IPS-NIHi7 (cell line): ENCODE measurements around the gene TMEM45B.
A peak's percentile ranks its signal among the peaks of the same experiment; 100 is the strongest.
"Not testable (repeated sequence)": the region's sequence is repeated elsewhere in the genome, so short reads cannot be mapped to it uniquely, and the experiment has no call there.

ENCODE experiments used
- DNase-seq: peaks from one replicate; pipeline ENCODE4 v3.0.0; 2012; ENCODE audit warnings: mixed read lengths; ENCODE audit errors: extremely low spot score

The TMEM45B gene

GRCh38 chr11:129852125-129852740, 36.6 kb downstream of the TMEM45B start:
- DNase-seq: no peak

DNA sequence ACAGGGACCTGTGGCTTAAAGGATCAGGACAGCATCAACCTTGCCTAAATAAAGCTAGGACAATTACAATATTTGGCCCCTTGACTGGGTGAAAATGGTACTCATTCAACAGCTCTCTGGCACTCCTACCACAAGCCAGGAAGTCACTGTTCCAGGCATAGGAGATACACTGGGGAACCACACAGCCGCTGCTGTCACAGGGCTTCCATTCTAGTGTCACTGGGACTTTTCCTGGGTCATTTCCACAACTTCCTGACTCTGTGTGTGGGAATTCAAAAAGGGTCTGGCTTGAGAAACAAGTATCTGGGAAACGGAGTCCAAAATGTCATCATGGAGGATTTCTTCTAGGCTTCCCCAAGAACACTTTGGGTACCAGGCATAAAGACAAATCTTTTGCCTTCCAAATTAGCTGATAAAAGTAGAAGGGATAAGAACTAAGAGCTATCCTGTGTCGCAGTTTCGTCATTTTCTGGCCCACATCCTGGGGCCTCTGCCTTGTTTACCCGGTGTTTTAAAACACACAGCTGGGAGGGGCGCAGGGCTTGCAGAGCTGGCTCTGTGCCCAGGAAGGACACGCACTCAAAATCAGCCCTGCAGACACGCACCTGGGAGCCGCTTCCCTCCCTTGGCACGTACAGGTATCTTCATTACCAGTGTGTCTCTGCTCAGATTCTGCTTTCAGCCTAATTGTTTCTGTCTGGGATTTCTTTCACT, 38.0 kb downstream of the TMEM45B start:
- no peak for DNase-seq

DNA sequence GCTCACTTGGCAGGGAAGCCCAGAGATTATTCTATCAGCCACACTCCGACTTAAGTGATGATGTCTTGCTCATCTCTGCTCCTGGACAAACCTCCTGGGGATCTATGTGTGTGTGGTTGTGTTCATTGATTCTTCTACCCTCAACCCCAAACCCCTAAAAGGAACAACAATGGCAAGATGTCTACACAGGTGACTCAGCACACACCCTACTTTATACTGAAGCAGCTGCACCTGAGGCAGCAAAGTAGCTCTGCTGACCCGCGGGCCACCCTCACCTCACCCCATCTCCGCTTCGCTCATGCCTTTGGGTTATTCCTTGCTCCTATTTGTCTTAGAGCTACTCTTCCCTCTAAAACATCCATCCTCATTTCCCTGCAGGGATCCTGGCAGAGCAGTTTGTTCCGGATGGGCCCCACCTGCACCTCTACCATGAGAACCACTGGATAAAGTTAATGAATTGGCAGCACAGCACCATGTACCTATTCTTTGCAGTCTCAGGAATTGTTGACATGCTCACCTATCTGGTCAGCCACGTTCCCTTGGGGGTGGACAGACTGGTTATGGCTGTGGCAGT, 38.7 kb downstream of the TMEM45B start:
- no peak for DNase-seq

DNA sequence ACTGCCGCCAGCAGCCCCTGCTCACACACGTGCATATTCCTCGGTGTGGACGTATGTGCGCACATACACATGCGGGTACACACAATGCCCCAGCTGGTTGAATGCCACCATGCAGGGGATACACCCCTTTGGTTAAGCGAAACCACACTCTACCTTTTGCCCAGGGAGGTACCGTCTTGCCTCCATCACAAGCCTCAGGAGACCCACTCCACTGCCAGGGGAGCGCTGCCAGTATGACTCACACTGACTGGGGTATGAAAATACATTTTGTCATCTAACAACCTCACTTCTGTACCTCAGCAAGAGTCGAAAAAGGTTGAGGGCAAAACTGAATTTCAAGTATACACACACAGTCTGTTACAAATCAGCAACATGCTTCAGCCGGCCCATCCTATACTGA, 39.4 kb downstream of the TMEM45B start:
- no peak for DNase-seq

GRCh38 chr11:129856036-129856435, 40.4 kb downstream of the TMEM45B start:
- no peak for DNase-seq

DNA sequence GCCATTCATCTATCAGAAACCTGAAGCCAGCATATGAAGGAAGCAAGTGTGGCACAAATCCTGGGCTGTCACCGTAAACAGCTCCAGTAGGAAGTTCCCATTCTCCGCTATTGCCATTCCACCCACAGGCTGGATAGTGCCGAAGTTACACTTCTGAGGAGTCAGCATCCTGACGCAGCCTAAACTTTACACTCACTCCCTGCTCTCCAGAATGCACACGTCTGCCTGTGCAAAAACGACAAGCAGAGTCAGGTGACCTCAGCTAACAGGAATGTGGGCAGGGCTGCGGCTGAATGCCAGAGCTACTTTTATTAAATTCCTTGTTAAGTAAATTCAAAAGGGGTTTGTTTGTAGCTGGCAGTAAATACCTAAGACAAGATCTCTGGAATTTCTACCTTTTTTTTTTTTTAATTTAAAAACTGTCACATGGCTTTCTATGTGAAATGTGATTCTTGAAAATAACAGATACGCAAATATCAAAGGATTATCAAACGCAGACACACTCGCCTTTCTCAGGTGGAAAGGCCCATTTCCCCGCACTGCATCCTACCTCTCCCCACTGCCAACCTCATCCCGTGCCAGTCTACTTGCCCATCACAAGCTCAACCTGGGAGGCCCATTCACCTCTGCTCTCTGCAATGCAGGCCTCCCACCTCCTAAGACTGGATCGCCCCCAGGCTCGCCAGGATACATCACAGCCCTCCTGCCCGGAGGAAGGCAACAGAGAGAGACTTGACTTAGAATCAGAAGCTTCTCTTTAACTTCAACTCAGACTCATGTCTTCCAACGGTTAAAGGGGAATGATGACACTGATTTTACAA, 46.3 kb downstream of the TMEM45B start:
- peak; percentile 67 for DNase-seq

DNA sequence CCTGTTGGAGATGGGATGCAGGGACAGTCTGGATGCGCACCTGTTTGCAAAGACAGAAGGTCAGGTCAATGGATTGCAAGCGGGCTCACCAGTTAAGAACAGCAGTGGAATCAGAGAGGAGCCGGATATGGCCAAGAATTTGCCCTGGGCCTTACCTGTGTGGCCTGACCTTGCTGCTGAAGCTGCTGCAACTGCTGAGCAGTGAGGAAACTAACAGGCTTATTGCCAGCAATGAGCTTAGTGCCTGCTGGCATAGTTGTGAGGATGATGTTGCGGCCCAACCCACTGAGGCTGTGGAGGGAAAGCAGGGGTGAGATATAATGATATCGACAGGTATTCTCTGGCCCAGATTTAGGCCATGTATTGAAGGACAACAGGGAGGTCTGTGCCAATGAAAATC, 49.2 kb downstream of the TMEM45B start:
- DNase-seq: no peak

GRCh38 chr11:129865701-129866100, 50.1 kb downstream of the TMEM45B start:
- no peak for DNase-seq

- no peak for DNase-seq
These were observed 50.7 kb downstream of the TMEM45B start for GRCh38 chr11:129866311-129866710.

DNA sequence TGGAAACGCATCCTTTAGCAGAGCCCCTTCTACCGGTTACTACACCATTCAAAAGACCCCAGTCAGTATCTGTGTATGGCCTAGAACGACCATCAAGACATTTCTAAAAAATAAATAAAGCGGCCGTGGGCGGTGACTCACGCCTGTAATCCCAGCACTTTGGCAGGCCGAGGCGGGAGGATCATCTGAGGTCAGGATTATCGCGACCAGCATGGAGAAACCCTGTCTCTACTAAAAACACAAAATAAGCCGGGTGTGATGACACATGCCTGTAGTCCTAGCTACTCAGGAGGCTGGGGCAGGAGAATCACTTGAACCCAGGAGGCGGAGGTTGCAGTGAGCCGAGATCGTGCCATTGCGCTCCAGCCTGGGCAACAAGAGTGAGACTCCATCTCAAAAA, 53.0 kb downstream of the TMEM45B start:
- not testable (repeated sequence) for DNase-seq

- DNase-seq: no peak
These were observed 56.3 kb downstream of the TMEM45B start for GRCh38 chr11:129871914-129872313.

DNA sequence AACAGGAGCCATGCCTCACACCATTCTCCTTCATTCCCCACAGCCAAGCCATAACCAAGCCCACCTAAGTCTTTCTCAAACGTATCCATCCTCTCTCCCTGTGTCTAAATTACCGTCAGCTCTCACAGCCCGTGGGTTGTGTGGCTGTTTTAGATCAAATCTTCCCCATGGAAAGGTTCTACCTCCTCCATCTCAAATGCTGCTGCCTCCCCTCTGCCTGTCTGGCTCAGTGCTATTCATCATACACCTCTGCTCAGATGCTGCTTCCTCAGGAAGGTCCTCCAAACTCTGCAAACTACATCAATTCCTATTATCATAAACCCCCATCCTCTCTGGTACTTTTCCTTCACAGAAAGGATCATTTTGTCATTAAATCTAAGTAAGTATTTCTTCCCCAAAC, 64.7 kb downstream of the TMEM45B start:
- no peak for DNase-seq

DNA sequence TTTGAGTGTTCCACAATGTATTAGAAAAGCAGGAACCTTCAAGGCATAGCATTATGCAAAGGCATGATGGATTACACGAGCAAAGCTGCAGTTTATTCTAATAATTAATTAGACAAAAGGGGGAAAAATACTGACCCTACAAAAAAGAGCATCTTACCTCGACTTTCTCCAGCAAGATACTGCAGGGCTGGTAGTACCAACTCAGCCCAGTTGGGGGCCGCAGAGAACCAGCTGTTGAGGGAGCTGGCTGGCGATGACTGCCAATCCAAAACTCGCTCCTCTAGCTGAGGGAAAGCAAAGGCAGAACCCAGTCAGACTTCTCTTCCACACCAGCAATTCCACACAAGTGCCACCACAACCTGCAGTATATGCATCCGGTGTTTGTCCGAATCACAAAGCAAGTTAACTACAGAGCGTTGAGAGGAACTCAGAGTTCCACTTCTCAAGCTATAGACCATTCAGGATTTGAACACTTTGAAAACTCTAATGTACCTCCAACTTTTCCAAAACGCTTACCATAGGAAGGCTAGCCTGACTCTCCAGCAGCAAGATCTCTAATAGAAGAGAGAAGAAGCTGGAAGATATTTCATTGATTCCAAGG, 66.0 kb downstream of the TMEM45B start:
- DNase-seq: peak; percentile 76

DNA sequence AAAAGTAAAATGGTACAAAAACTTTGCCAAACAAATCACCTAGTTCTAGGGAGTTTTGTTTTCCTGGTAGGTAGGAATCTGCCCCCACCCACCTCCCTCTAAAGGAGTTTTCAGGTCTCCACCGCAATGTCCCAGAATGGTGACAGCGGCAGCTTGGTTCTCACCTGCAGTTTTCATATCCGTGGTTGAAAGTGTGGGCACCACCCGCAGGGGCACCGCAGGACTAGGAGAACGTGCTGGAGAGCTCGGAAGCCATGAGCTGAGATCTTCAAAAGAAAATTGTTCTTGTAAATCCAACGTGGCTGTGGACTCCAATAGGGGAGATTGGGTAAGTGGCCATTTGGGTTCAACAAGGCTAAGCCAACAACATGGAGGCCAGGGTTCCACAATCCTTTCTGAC, 68.9 kb downstream of the TMEM45B start:
- DNase-seq: no peak

- DNase-seq: no peak
These were observed 69.7 kb downstream of the TMEM45B start for GRCh38 chr11:129885381-129885780.

GRCh38 chr11:129888451-129888850, 72.8 kb downstream of the TMEM45B start:
- DNase-seq: no peak

DNA sequence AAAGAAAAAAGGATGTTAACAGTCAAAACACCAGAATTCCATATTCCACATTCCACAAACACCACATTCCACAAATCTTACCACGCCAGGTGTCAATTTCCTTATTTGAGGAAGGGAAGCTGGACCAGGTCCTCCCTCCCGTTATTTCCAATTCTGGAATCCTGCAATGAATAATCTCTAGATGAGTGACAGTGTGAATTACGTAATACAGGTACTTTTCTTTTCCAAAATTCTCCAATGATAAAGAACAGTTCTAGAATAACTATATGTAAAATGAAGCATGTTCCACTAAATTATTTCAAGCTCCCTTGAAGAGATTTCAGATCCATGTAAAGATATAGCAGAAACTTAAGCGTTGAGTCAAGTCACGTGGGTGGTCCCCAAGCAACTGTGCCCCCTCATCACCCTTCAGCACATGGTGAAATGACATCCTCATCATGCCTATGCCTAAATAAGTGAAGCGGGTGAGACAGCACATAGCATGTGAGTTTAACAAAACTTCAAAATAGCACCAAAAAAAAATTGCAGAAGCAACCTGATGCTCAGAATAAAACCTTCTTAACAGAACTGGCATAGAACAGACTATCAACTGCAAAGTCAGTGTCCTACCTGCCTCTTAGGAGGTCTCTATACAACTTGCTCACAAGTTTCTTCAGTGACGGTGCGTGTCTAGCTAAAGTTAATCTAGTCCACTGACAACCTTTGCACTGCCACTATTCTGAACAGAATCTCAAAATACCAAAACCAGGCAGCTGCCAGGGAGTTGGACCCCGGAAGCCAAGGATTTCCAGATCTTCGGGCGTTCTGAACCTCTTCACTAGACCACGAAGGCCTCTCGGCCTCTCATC, 78.9 kb downstream of the TMEM45B start:
- DNase-seq: no peak

DNA sequence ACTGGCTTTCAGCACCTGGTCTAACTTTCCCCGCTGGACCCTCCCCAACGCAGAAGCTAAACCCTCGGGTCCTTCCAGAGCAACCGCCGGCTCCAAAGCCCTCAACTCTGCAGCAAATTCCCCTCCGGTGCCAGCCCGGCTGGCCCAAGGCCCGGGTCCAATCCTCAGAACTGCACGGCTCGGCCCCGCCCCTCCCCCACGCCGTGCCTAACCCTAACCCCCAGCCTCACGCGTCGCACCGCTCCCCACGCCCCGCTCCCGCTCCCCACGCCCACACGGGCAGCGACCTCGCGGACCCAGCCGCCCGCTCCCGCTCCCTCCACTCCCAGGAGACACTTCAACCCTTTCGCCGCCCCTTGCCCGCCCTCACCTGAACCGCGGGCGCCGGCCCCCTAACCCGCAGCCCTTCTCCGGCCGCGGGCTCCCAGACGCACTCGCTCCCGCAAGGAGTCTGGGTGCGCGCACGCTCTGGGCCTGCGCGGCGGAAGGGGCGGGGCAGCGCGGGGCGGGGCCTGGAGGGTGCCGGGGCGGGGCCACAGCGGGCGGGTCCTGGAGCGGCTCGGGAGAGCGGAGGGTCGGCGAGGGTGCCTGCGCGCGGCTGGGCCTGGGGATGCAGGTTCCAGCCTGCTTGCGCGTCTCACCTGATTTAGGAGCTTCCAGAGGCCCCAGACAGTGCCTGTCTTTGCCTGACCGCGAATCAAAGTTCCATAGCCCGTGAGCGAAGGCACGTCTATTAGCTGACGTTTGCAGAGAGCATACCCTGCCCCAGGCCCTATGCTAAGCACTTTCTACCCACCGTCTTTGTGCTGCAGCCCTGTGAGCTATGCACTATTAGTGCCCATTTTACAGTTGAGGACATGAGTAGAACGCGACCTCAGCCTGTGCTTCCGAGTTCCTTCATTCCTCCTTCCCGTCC, 79.7 kb downstream of the TMEM45B start, which contains the start of gene NFRKB:
Gene NFRKB (minus strand): TSS at position 453 of the 916 bp plus-strand sequence. CDS start 2,729 bp downstream, outside the sequence.
- peak; percentile 100 for DNase-seq

DNA sequence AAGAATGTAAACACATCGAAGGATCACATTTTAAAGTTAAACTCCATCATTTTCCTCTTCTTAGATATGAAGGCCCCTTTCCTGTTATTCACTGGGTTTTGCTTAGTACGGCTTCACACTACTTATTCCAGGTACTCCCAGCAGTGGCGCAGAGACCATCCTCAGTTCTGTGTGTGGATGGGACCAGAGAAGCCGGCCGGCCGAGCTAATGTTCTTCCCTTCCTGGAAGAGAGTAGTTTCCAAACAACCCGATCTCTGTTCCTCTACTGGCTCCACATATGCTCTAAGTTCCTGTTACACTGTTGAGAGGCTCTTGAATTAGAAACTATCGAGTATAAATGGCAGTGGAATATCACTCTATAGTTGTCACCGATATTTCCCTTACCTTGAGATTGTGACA, 80.4 kb downstream of the TMEM45B start:
- peak; percentile 19 for DNase-seq

DNA sequence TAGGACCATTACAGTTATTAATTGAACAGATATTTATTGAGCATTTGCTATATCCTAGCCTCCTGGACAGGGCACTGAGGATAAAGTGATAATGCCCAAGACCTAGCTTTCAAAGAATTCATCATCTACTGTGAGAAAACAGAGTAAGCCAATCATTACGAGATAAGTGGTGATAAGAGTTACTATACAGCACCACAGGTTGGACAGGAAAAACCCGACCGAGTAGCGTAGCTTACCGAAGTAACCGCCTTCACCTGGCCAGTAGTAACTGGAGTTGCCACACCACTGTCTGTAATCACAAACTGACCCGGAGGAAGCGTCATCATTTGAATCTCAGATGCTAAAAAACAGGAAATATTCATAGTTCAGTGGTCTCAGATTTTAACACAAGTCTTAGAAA, 89.8 kb downstream of the TMEM45B start:
- DNase-seq: no peak
